ENCODE data around the gene TBX1.

GRCh38 chr22:19808873-19809478 lies 48.4 kb downstream of the TBX1 start:
- TF ChIP-seq CTCF (IDR thresholded peaks at IDR 0.05; ENCODE audit: poor library complexity), result no peak
- no peak for TF ChIP-seq EZH2 (IDR thresholded peaks at IDR 0.05; ENCODE audit: borderline replicate concordance)
- TF ChIP-seq EZH2phosphoT487 (IDR thresholded peaks at IDR 0.05; ENCODE audit: low read depth, severe bottlenecking, unreplicated experiment), result no peak

Measured in hepatocyte (in vitro differentiated cells).